AG09319 (cell line): ENCODE results near the gene CHN2.

Source experiments
- DNase-seq: peaks from one replicate; pipeline ENCODE4 v3.0.0-alpha.2; 2010; ENCODE audit warnings: low read depth; ENCODE audit errors: extremely low read depth
- CTCF ChIP-seq: IDR thresholded peaks from 2 replicates; pipeline ENCODE4 v1.5.1; 2011; ENCODE audit warnings: low read depth, mild to moderate bottlenecking, inconsistent platforms, low read length, moderate library complexity

Gene CHN2

GRCh38 chr7:29500719-29501118 lies 306.1 kb downstream of the CHN2 start:
- DNase-seq = no peak
- TF ChIP-seq CTCF = no peak

- no peak for TF ChIP-seq CTCF
- DNase-seq = no peak
Observed at GRCh38 chr7:29502133-29502532, 307.6 kb downstream of the CHN2 start.

- DNase-seq = no peak
- TF ChIP-seq CTCF = no peak
Observed at GRCh38 chr7:29505931-29506330, 311.4 kb downstream of the CHN2 start.

- no peak for TF ChIP-seq CTCF
- DNase-seq = no peak
Observed at GRCh38 chr7:29508608-29509007, 314.0 kb downstream of the CHN2 start.

- TF ChIP-seq CTCF = no peak
- DNase-seq = no peak
Observed at GRCh38 chr7:29510028-29510427, 315.5 kb downstream of the CHN2 start.

GRCh38 chr7:29511337-29511736 lies 316.8 kb downstream of the CHN2 start:
- no peak for DNase-seq

GRCh38 chr7:29511851-29512250 lies 317.3 kb downstream of the CHN2 start:
- no peak for TF ChIP-seq CTCF
- no peak for DNase-seq

More at GRCh38 chr7:29511337-29511736, 316.8 kb downstream of the CHN2 start:
- no peak for TF ChIP-seq CTCF
